Adrenal gland (tissue), 12 donors: Measurements from ENCODE around the gene CCDC154. TPM values are rescaled to one million over a fixed set of nuclear protein-coding genes. Genes with fewer than 3 reads are reported as not detected.

Source experiments
- DNase-seq, 7 donors: peaks; one replicate each; pipeline ENCODE4 v3.0.0-alpha.2; 2019 to 2020
- H3K27ac ChIP-seq, 5 donors: fragments of 200-600 bp; sonication (generic) in 4 of 5; 1 replicate in 3 of 5; 2 replicates in 2 of 5; pipeline versions ENCODE4 v1.5.1 to v1.8.0; 2016 to 2020; ENCODE audit warnings: mild to moderate bottlenecking in 1 of 5
- H3K27me3 ChIP-seq: fragments of 200-600 bp; 2 replicates; pipeline ENCODE4 v1.8.0; 2021
- H3K36me3 ChIP-seq, 2 donors: fragments of 200-600 bp; replicated peaks in 1 of 2; 1 replicate in 1 of 2; 2 replicates in 1 of 2; pipeline versions ENCODE4 v1.5.1 to v1.8.0; 2018 to 2022
- H3K4me1 ChIP-seq, 2 donors: fragments of 200-600 bp; replicated peaks in 1 of 2; 1 replicate in 1 of 2; 2 replicates in 1 of 2; pipeline versions ENCODE4 v1.5.1 to v1.8.0; 2018 to 2021
- H3K4me3 ChIP-seq, 4 donors: fragments of 200-600 bp; sonication (generic) in 3 of 4; one replicate each; pipeline ENCODE4 v1.5.1; 2016 to 2018
- H3K9me3 ChIP-seq, 3 donors: fragments of 200-600 bp; sonication (generic) in 1 of 3; replicated peaks in 1 of 3; 1 replicate in 2 of 3; 2 replicates in 1 of 3; pipeline versions ENCODE4 v1.5.1 to v1.8.0; 2016 to 2021
- CTCF ChIP-seq, 6 experiments: fragments of 450-650 bp in 4 of 6; fragments of 200-600 bp in 2 of 6; sonication (generic) in 1 of 6; IDR thresholded peaks; 1 replicate in 5 of 6; 2 replicates in 1 of 6; pipeline versions ENCODE4 v1.5.1 to v1.8.0; 2016 to 2021; ENCODE audit warnings: antibody characterized with exemption in 6 of 6, mild to moderate bottlenecking in 2 of 6, moderate library complexity in 1 of 6
- POLR2A ChIP-seq, 2 donors: fragments of 450-650 bp; IDR thresholded peaks; one replicate each; pipeline ENCODE4 v1.6.1; 2017; ENCODE audit warnings: antibody characterized with exemption in 2 of 2, mild to moderate bottlenecking in 2 of 2, moderate library complexity in 1 of 2
- WGBS, 4 donors: extraction: QIAGEN DNeasy Blood & Tissue Kit in 2 of 4; methylation state at CpG; one replicate each; pipeline versions ENCODE4 v1.1.5 to v1.1.7; 2013 to 2017; 5-methylcytosine and 5-hydroxymethylcytosine counted together
- intact Hi-C, 2 donors: fragments of 100-400 bp; cut with DNase I; formaldehyde crosslinking; loops; one replicate each; pipeline versions ENCODE4 v1.14.1 to v1.15.0; 2022 to 2023
- polyA plus RNA-seq, 3 donors: library from polyadenylated mRNA; stranded (reverse); fragments of 200-250 nt in 2 of 3; fragments of 350-450 nt in 1 of 3; fragmentation: Illumina TruSeq in 1 of 3; extraction: RNeasy Lipid Tissue Mini Kit (QIAGEN cat#74804) in 1 of 3; gene quantifications; one replicate each; pipeline ENCODE4 v1.2.3, GENCODE V29; 2013 to 2014
- total RNA-seq, 9 donors: library from RNA; depleted of rRNA in 4 of 9; stranded (reverse); fragments of >200 nt in 4 of 9; fragments of 120-200 nt in 1 of 9; fragmentation: NEBNext Ultra II Directional in 1 of 9; extraction: Animal tissue kit (Norgen Biotek cat#: 25700) in 1 of 9; gene quantifications; one replicate each; pipeline versions ENCODE4 v1.1.0 to v1.2.4, GENCODE V29; 2013 to 2023
- donor health status: healthy with polysubstance abuse.
- donor health status: Bipolar disorder and iron deficiency.
- donor health status: DM: yes; HTN: yes; CAD: no.
- donor health status: DM: no; HTN: no; CAD: no.
- donor health status: DM: no; HTN: no; CAD: no.
- donor health status: DM: yes; HTN: yes; CAD: no.

The CCDC154 gene
- total and polyA plus RNA-seq, 12 donors: 0.28 to 39.7 (median 1.1) TPM; not detected in 1

GRCh38 chr16:1488054-1488601, 43.8 kb upstream of the CCDC154 start:
- DNase-seq: no peak
- Histone ChIP-seq H3K36me3 (no peaks in the 10 kb centered on the region), H3K27ac (no peak overlapping the region), H3K9me3 (no peaks in the 10 kb centered on the region), H3K4me1 (peaks cover 0 to 5% of the 10 kb centered on the region in 2 donors), H3K27me3 (no peaks in the 10 kb centered on the region), H3K4me3 (no peak overlapping the region)
- TF ChIP-seq POLR2A (IDR thresholded peaks at IDR 0.05): no peak
- no peak for TF ChIP-seq CTCF (IDR thresholded peaks at IDR 0.05)
- WGBS, 4 donors: 75 to 93% (median 85%) methylated on average over 3 to 24 of the region's 24 CpGs
- intact Hi-C loops: no loop called here

GRCh38 chr16:1487395-1488053, 43.2 kb upstream of the CCDC154 start:
- Histone ChIP-seq H3K27me3 (no peaks in the 10 kb centered on the region), H3K27ac (no peak overlapping the region), H3K4me1 (peaks cover 0 to under 1% of the 10 kb centered on the region in 2 donors), H3K36me3 (no peaks in the 10 kb centered on the region), H3K4me3 (no peak overlapping the region), H3K9me3 (no peaks in the 10 kb centered on the region)
- WGBS, 4 donors: 69 to 91% (median 89%) methylated on average over 7 to 39 of the region's 39 CpGs
- DNase-seq: no peak
- intact Hi-C loops: no loop called here
- TF ChIP-seq POLR2A (IDR thresholded peaks at IDR 0.05) (no peak), CTCF (IDR thresholded peaks at IDR 0.05) (no peak)

GRCh38 chr16:1486551-1487390, 42.4 kb upstream of the CCDC154 start:
- WGBS, 4 donors: 81 to 86% (median 83%) methylated on average over 16 to 33 of the region's 33 CpGs
- intact Hi-C loops: no loop called here
- no peaks in the 10 kb centered on the region for H3K27me3 ChIP-seq
- H3K4me1 ChIP-seq: no peaks in the 10 kb centered on the region
- no peak for TF ChIP-seq POLR2A (IDR thresholded peaks at IDR 0.05)
- TF ChIP-seq CTCF (IDR thresholded peaks at IDR 0.05): no peak
- H3K27ac ChIP-seq: no peak overlapping the region
- H3K36me3 ChIP-seq: no peaks in the 10 kb centered on the region
- DNase-seq: no peak
- H3K9me3 ChIP-seq: no peaks in the 10 kb centered on the region
- no peak overlapping the region for H3K4me3 ChIP-seq

- H3K27me3 ChIP-seq: no peaks in the 10 kb centered on the region
- no peaks in the 10 kb centered on the region for H3K36me3 ChIP-seq
- no peaks in the 10 kb centered on the region for H3K4me1 ChIP-seq
- H3K27ac ChIP-seq: no peak overlapping the region
- no peak for DNase-seq
- intact Hi-C loops: no loop called here
- H3K4me3 ChIP-seq: no peak overlapping the region
- WGBS, 4 donors: 87 to 94% (median 91%) methylated on average over 13 to 40 of the region's 40 CpGs
- no peaks in the 10 kb centered on the region for H3K9me3 ChIP-seq
- TF ChIP-seq CTCF (IDR thresholded peaks at IDR 0.05) (no peak), POLR2A (IDR thresholded peaks at IDR 0.05) (no peak)
Observed at GRCh38 chr16:1485847-1486496, 41.6 kb upstream of the CCDC154 start.
